Measurements from ENCODE around the gene DCLK1.

DNA sequence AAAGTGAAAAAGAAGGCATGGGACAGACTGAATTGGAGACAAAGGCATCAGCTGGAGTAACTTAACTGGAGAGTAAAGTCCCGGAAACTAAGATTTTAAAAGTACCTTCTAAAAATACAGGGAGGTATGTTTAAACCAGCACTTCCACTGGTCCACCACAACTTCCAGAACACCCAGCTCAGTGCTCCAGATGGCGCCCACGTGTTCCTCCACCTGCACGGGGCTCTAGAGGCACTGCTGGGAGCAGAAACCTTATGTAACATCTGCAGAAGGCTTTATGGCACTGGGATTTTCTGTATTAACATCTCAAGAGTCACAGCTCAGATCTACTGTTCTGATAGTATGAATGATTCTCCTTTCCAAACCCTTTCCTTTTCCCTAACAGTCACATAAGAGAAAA, 252.1 kb downstream of the DCLK1 start:
- TF ChIP-seq POLR2A (IDR thresholded peaks at IDR 0.05) = no peak
- TF ChIP-seq, protein P1, sequence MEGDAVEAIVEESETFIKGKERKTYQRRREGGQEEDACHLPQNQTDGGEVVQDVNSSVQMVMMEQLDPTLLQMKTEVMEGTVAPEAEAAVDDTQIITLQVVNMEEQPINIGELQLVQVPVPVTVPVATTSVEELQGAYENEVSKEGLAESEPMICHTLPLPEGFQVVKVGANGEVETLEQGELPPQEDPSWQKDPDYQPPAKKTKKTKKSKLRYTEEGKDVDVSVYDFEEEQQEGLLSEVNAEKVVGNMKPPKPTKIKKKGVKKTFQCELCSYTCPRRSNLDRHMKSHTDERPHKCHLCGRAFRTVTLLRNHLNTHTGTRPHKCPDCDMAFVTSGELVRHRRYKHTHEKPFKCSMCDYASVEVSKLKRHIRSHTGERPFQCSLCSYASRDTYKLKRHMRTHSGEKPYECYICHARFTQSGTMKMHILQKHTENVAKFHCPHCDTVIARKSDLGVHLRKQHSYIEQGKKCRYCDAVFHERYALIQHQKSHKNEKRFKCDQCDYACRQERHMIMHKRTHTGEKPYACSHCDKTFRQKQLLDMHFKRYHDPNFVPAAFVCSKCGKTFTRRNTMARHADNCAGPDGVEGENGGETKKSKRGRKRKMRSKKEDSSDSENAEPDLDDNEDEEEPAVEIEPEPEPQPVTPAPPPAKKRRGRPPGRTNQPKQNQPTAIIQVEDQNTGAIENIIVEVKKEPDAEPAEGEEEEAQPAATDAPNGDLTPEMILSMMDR (IDR thresholded peaks at IDR 0.05) = no peak

Measured in lower leg skin (tissue), 3 donors.